Measurements from ENCODE around the gene ATPAF1.
"Not testable (repeated sequence)": the region's sequence is repeated elsewhere in the genome, so short reads cannot be mapped to it uniquely, and the experiment has no call there.

The ATPAF1 gene

GRCh38 chr1:46684670-46685069 lies 16.5 kb upstream of the ATPAF1 start:
- in situ Hi-C loops (cut with MboI; ENCODE audit: low pct_unique_long_range_greater_than_20kb, low sequenced_read_pairs), result no loop called here
- no peak for DNase-seq

DNA sequence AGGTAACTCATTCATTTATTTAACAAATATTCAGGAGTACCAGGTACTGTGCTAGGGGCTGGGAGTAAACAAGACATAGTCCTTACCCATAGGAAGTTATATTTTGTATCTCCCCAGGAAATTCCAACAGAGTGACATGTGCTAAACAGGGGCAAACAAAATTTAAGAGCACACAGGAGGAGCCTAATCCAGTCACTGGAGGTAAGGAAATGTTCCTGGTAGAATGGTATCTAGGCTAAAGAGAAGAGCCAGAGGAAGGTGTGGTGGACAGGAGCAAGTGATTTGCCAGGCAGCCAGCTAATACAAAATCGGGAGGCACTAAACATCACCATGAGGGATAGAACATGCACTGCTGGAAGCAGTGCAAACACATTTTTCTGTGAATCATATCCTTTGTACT lies 13.9 kb upstream of the ATPAF1 start:
- in situ Hi-C loops (cut with MboI; ENCODE audit: low pct_unique_long_range_greater_than_20kb, low sequenced_read_pairs), result no loop called here
- DNase-seq, result no peak

- no peak for DNase-seq
- in situ Hi-C loops (cut with MboI; ENCODE audit: low pct_unique_long_range_greater_than_20kb, low sequenced_read_pairs), result no loop called here
Observed at GRCh38 chr1:46681333-46682034, 13.3 kb upstream of the ATPAF1 start.

DNA sequence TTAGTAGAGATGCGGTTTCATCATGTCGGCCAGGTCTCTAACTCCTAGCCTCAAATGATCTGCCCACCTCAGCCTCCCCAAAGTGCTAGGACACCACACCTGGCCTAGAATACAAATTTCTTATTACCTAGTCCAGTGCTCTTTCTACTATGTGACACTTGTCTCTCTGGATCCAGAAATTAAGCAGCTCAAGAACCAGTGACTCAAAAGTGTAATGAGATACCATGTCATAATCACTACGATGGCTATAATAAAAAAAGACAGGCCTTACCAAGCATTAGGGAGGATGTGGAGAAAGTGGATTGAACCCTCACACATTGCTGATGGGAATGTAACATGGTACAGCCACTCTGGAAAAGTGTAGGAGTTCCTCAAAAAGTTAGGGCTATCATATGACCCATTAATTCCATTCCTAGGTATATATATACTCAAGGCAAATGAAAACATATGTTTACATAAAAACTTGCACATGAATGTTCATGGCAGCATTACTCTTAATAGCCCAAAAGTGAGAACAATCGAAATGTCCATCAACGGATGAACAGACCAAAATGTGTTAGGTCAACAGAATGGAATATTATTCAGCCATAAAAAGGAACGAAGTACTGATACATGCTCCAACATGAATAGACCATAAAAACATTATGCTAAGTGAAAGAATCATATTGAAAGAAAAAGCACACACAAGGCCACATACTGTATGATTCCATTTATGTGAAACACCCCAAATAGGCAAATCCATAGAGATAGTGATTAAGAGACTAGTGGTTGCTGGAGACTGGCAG lies 11.8 kb upstream of the ATPAF1 start:
- in situ Hi-C loops (cut with MboI; ENCODE audit: low pct_unique_long_range_greater_than_20kb, low sequenced_read_pairs), result no loop called here

DNA sequence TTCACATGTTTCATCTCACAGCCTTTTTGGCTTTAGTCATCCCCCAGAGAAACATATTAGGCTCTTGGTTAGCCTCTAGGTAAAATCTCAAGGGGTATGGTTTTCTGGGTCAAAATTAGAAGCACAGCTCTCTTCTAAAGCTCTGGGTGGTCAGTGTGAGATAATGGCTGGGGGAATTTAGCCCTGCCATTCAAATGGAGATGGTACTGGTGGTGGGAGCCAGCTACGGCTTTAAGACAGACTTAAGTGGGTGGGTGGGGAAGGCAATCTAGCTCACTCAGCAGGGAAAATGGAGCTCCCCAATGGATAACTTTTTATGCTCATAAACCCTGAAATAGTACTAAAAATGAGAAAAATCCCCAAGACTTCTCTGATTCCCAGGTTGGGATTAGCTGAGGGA lies 9.2 kb upstream of the ATPAF1 start:
- in situ Hi-C loops (cut with MboI; ENCODE audit: low pct_unique_long_range_greater_than_20kb, low sequenced_read_pairs), result no loop called here
- DNase-seq, result no peak

More for the DNA sequence above, 11.8 kb upstream of the ATPAF1 start:
- DNase-seq, result no peak

DNA sequence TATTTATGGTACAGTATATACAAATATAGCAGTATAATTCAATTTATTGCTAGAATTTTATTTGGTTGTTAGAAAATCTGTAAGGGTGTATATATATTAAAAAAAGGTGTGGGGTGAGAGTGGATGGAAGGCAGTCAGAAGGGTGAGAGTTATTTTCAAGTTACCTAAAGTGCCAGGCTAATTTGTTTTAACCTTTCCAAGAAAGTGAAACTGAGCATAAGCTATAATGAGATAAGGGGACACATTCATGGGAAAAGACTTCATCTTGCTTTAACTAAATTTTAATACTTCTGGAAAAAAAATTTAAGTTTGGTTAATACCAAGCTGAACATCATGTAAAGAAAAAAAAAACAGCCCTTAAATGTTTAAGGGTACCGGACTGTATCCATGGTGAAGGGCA lies 8.4 kb upstream of the ATPAF1 start:
- in situ Hi-C loops (cut with MboI; ENCODE audit: low pct_unique_long_range_greater_than_20kb, low sequenced_read_pairs), result no loop called here
- no peak for DNase-seq

GRCh38 chr1:46675549-46676314 lies 7.6 kb upstream of the ATPAF1 start:
- in situ Hi-C loops (cut with MboI; ENCODE audit: low pct_unique_long_range_greater_than_20kb, low sequenced_read_pairs), result no loop called here
- no peak for DNase-seq

- in situ Hi-C loops (cut with MboI; ENCODE audit: low pct_unique_long_range_greater_than_20kb, low sequenced_read_pairs), result no loop called here
- DNase-seq, result no peak
Observed at GRCh38 chr1:46673749-46674182, 5.6 kb upstream of the ATPAF1 start.

DNA sequence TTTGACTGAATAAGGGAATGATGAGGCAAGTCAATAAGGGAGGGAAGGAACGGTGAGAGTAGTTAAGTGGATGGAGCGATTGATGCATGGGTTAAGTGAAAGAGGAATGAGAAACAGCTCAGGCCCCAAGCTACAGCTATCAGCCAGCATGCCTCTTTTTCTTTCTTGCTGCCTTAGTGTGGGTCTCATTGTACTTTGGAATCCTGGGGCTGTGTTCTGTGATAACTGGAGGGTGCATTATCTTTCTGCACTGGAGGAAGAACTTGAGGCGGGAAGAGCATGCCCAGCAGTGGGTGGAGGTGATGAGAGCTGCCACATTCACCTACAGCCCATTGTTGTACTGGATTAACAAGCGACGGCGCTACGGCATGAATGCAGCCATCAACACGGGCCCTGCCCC lies 4.5 kb upstream of the ATPAF1 start:
- in situ Hi-C loops (cut with MboI; ENCODE audit: low pct_unique_long_range_greater_than_20kb, low sequenced_read_pairs), result no loop called here
- no peak for DNase-seq

DNA sequence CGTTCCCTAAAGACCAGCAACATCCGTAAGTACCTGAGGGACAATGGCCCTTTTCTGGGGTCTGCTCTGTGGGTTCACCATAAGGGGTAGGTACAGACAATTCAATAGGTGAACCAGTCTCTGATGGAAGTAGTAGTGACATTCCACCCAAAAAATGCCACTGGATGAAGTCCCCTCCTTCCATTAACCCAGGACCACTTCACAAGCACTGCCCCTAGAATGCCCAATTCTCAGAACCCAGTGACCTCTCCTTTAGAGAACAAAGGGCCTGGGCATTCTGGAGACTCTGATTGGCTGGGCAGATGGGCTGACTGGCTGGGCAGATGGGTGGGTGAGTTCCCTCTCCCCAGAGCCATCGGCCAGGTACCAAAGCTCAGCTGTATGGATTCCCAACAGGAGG lies 3.4 kb upstream of the ATPAF1 start, which contains the start of gene TEX38:
Gene TEX38 (plus strand): TSS at position 301 of the 400 bp plus-strand sequence. CDS start 81 bp downstream, at position 382.
- in situ Hi-C loops (cut with MboI; ENCODE audit: low pct_unique_long_range_greater_than_20kb, low sequenced_read_pairs), result no loop called here

DNA sequence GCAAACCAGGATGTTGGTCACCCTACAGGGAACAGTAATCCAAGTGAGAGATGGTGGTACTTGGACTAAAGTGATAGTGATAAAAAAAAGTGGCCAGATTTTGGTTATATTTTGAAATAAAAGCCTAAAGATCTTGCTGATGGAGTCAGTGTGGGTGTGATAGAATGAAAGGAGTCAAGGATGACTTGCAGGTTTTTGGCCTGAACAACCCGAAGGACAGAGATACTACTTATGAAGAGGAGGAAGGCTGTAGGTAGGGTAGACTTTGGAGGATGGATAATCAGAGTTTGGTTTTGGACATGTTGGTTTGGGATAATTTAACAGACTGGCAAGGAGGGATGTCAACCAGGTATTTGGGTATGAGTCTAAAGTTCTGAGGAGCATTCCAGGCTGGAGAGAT lies 2.0 kb upstream of the ATPAF1 start:
- in situ Hi-C loops (cut with MboI; ENCODE audit: low pct_unique_long_range_greater_than_20kb, low sequenced_read_pairs), result no loop called here
- DNase-seq, result no peak

More for the DNA sequence above, 3.4 kb upstream of the ATPAF1 start, which contains the start of gene TEX38:
- DNase-seq, result no peak

- no peak for DNase-seq
Observed at GRCh38 chr1:46665983-46666382, 2.2 kb downstream of the ATPAF1 start.

DNA sequence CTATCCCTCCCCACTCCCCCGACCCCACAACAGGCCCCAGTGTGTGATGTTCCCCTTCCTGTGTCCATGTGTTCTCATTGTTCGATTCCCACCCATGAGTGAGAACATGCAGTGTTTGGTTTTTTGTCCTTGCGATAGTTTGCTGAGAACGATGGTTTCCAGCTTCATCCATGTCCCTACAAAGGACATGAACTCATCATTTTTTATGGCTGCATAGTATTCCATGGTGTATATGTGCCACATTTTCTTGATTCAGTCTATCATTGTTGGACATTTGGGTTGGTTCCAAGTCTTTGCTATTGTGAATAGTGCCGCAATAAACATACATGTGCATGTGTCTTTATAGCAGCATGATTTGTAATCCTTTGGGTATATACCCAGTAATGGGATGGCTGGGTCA lies 5.2 kb downstream of the ATPAF1 start:
- in situ Hi-C loops (cut with MboI; ENCODE audit: low pct_unique_long_range_greater_than_20kb, low sequenced_read_pairs), result not testable (repeated sequence)

More at GRCh38 chr1:46665983-46666382, 2.2 kb downstream of the ATPAF1 start:
- in situ Hi-C loops (cut with MboI; ENCODE audit: low pct_unique_long_range_greater_than_20kb, low sequenced_read_pairs), result no loop called here

DNA sequence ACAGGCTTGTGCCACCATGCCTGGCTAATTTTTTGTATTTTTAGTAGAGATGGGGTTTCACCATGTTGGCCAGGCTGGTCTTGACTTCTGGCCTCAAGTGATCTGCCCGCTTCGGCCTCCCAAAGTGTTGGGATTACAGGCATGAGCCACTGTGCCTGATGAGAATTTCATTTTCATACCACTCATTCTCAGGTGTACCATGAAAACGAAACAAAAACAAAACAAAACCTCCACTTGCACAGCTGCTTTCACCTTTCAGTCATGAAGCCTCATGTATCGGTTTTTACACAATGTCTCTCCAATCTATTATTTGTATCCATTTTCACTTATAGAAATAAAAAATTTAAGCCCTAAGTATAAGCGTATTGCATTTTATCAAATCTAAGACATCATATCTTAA lies 8.0 kb downstream of the ATPAF1 start:
- DNase-seq, result not testable (repeated sequence)

More for the DNA sequence above, 5.2 kb downstream of the ATPAF1 start:
- not testable (repeated sequence) for DNase-seq

DNA sequence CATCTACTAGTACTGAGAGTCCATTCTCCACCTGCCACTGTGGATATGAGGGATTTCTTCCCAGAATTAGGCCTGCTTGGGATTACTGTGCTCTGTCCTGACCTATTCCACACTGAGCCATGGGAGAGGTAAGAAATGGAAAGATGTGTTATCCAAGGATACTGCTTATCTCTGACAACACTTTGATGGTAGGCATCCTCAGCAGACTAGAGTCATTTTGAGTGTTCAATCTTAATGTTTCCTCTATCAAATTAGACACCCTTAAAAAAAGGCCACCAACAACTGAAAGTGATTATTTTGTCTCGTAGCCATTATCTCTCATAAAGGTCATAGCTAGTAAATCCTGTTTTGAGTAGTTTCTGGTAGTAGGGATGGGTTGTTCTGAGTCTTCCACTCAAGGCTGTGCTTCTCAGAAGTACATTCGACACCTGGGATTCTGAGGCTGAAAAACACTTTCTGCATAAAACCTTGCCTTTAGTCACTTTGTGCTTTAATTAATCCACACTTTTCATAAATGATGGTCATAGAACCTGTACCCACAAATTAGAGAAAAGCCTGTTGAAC lies 8.8 kb downstream of the ATPAF1 start:
- DNase-seq, result no peak
- in situ Hi-C loops (cut with MboI; ENCODE audit: low pct_unique_long_range_greater_than_20kb, low sequenced_read_pairs), result no loop called here

More for the DNA sequence above, 8.0 kb downstream of the ATPAF1 start:
- in situ Hi-C loops (cut with MboI; ENCODE audit: low pct_unique_long_range_greater_than_20kb, low sequenced_read_pairs), result not testable (repeated sequence)

DNA sequence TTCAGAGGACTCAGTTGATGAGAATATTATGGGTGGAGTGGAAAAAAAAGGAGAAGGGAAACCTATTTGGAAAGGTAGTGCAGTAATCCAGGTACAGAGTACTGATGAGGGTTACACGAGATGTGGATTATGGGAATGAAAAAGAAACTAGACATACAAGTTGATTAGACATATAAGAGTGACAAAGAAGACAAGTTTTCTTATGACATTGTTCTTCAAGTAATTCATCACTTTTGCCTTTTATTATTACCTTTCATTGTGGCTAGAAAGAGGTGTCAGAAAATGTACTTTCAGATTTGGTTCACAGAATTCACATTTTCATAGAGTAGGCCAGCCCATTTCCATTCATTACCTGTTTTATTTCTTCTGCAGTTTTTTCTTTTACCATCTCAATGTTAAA lies 10.4 kb downstream of the ATPAF1 start:
- in situ Hi-C loops (cut with MboI; ENCODE audit: low pct_unique_long_range_greater_than_20kb, low sequenced_read_pairs), result no loop called here
- DNase-seq, result no peak

DNA sequence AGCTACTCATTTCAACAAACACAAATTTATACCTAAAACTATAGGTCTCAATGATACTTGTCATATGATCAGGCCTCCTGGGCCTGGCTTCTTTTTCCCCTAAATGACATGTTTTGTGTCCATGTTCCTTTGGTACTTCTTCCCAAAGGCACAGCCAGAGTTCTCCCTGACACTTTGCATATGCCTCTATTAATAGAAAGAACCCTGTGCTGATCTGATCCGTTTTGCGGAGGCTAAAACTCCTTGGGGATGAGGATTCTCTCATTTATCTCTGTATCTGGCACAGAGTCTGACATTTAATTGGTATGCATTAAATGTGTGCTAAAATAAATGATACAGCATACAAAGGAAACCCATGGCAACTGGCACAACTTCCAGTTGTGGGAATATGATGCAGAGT lies 11.5 kb downstream of the ATPAF1 start:
- in situ Hi-C loops (cut with MboI; ENCODE audit: low pct_unique_long_range_greater_than_20kb, low sequenced_read_pairs), result no loop called here
- no peak for DNase-seq

- no peak for DNase-seq
- in situ Hi-C loops (cut with MboI; ENCODE audit: low pct_unique_long_range_greater_than_20kb, low sequenced_read_pairs), result no loop called here
Observed at GRCh38 chr1:46655848-46656247, 12.3 kb downstream of the ATPAF1 start.

- in situ Hi-C loops (cut with MboI; ENCODE audit: low pct_unique_long_range_greater_than_20kb, low sequenced_read_pairs); DNase-seq: not testable (repeated sequence)
Observed at GRCh38 chr1:46654698-46655097, 13.5 kb downstream of the ATPAF1 start.
